Right lobe of liver (tissue), 6 donors: ENCODE measurements around the gene CCL25. TPM values are rescaled to one million over a fixed set of nuclear protein-coding genes. Genes with fewer than 3 reads are reported as not detected.

ENCODE experiments used
- ATAC-seq, 4 donors: fragments of 200-7000 bp; cut with Tn5 transposase; one replicate each; pipeline ENCODE4 v1.9.1; 2020; ENCODE audit warnings: mild to moderate bottlenecking in 4 of 4, moderate library complexity in 4 of 4
- DNase-seq, 3 donors: peaks; one replicate each; pipeline ENCODE4 v3.0.0-alpha.2; 2020
- H3K27ac ChIP-seq, 3 donors: fragments of 200-600 bp; one replicate each; pipeline ENCODE4 v1.8.0; 2022
- H3K27me3 ChIP-seq, 2 donors: fragments of 200-600 bp; one replicate each; pipeline ENCODE4 v1.8.0; 2022
- H3K36me3 ChIP-seq, 4 donors: fragments of 200-600 bp; sonication (generic) in 1 of 4; one replicate each; pipeline versions ENCODE4 v1.5.1 to v1.8.0; 2017 to 2022; ENCODE audit warnings: control low read depth in 1 of 4
- H3K4me1 ChIP-seq, 4 donors: fragments of 200-600 bp; sonication (generic) in 1 of 4; one replicate each; pipeline versions ENCODE4 v1.5.1 to v1.8.0; 2017 to 2022; ENCODE audit warnings: control low read depth in 1 of 4
- H3K4me3 ChIP-seq, 3 donors: fragments of 200-600 bp; one replicate each; pipeline ENCODE4 v1.8.0; 2022
- H3K9me3 ChIP-seq, 4 donors: fragments of 200-600 bp; sonication (generic) in 1 of 4; one replicate each; pipeline versions ENCODE4 v1.5.1 to v1.8.0; 2017 to 2022; ENCODE audit warnings: control low read depth in 1 of 4
- CTCF ChIP-seq, 4 donors: fragments of 200-600 bp in 3 of 4; fragments of 450-650 bp in 1 of 4; IDR thresholded peaks; one replicate each; pipeline versions ENCODE4 v1.5.1 to v1.8.0; 2016 to 2022; ENCODE audit warnings: antibody characterized with exemption in 4 of 4, mild to moderate bottlenecking in 2 of 4
- POLR2A ChIP-seq: fragments of 450-650 bp; IDR thresholded peaks from one replicate; pipeline ENCODE4 v1.6.1; 2017; ENCODE audit warnings: antibody characterized with exemption, mild to moderate bottlenecking
- WGBS: methylation state at CpG from one replicate; pipeline ENCODE4 v1.1.6; 2018; ENCODE audit warnings: low coverage, low lambda C conversion rate; ENCODE audit not compliant: insufficient coverage; ENCODE audit errors: missing lambda C conversion rate; 5-methylcytosine and 5-hydroxymethylcytosine counted together
- intact Hi-C, 2 donors: fragments of 100-400 bp; cut with DNase I; formaldehyde crosslinking; loops; one replicate each; pipeline versions ENCODE4 v1.11.2 to v1.14.1; 2022
- total RNA-seq, 6 experiments: library from RNA; depleted of rRNA in 2 of 6; stranded (reverse); fragments of >200 nt in 2 of 6; fragmentation: NEBNext Ultra II Directional in 3 of 6; extraction: Animal tissue kit (Norgen Biotek cat#: 25700) in 3 of 6; gene quantifications; one replicate each; pipeline versions ENCODE4 v1.1.0 to v1.2.4, GENCODE V29; 2016 to 2023
- donor health status: DM: no; HTN: yes; CAD: no.
- donor health status: DM: no; HTN: no; CAD: no.
- donor health status: DM: no; HTN: no; CAD: no.
- donor health status: DM: no; HTN: yes; CAD: no.
- donor health status: DM: no; HTN: yes; CAD: no.

The CCL25 gene
- total RNA-seq, 6 experiments from 2014 or later: 0.51 TPM; not detected in 5

- Histone ChIP-seq H3K4me1 (no peaks in the 10 kb centered on the region), H3K27ac (no peak overlapping the region), H3K4me3 (no peak overlapping the region), H3K36me3 (no peaks in the 10 kb centered on the region), H3K9me3 (no peaks in the 10 kb centered on the region), H3K27me3 (no peaks in the 10 kb centered on the region)
- DNase-seq: no peak
- TF ChIP-seq POLR2A: no peak
- TF ChIP-seq CTCF (IDR thresholded peaks at IDR 0.05): no peak
- WGBS: 76% methylated on average over 5 of the region's 10 CpGs
- ATAC-seq: no peak
- intact Hi-C loops: no loop called here
Measured at GRCh38 chr19:8044018-8044417, 8.5 kb upstream of the CCL25 start.

DNA sequence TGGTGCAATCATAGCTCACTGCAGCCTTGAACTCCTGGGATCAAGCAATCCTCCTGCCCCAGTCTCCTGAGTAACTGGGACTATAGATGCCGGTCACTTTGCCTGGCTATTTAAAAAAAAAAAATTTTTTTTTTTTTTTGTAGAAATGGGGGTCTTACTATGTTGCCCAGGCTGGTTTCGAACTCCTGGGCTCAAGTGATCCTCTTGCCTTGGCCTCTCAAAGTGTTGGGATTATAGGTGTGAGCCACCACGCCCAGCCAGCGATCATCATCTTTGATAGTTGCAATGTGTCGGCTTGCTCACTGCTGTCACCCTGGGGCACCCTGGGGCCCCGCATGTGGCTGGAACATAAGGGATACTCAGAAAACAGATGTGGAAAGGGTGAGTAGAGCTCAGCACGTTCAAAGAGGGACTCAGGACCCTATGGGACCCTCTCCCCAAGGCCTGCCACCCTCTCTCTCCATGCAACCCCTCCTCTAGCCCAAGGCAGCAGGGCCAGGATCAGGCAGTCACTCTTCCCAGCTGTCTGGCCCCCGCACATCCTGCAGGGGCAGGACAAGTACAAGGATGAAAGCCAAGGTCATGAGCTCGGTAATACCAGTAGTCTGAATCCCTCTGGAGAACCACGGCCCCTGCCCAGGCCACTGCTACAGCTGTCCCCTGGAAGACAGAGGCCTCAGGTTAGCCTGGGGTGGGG lies 6.5 kb upstream of the CCL25 start:
- DNase-seq (no peak), ATAC-seq (no peak)
- H3K36me3 ChIP-seq: no peaks in the 10 kb centered on the region
- H3K27ac ChIP-seq: no peak overlapping the region
- no peaks in the 10 kb centered on the region for H3K9me3 ChIP-seq
- no peak overlapping the region for H3K4me3 ChIP-seq
- intact Hi-C loops: no loop called here
- H3K4me1 ChIP-seq: peaks cover 0 to 6% (median 0%) of the 10 kb centered on the region in 4 donors
- no peak for TF ChIP-seq POLR2A
- TF ChIP-seq CTCF (IDR thresholded peaks at IDR 0.05): no peak
- 75% methylated on average over 7 of the region's 10 CpGs for WGBS
- H3K27me3 ChIP-seq: no peaks in the 10 kb centered on the region

DNA sequence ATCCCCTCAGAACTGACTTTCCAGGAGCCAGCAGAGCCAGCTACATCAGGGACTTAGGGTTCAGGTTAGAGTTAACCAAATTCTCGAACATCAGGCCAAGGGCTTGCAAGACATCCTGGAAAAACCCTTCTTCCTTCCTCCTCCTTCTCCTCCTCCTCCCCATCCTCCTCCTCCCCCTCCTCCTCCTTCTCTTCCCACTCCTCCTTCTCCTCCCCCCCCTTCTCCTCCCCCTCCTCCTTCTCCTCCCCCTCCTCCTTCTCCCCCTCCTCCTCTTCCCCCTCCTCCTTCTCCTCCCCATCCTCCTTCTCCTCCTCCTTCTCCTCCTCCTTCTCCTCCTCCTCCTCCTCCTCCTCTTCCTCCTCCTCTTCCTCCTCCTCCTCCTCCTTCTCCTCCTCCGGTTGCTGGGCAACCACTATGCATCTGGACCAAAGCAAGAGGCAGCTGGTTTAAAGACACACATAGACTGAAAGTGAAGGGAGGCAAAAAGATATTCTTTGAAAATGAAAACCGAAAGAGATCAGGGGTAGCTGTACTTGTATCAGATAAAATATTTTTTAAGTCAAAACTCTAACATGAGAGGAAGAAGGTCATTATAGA lies 5.9 kb upstream of the CCL25 start:
- Histone ChIP-seq H3K27ac (no peak overlapping the region), H3K4me3 (no peak overlapping the region)
- intact Hi-C loops: no loop called here

DNA sequence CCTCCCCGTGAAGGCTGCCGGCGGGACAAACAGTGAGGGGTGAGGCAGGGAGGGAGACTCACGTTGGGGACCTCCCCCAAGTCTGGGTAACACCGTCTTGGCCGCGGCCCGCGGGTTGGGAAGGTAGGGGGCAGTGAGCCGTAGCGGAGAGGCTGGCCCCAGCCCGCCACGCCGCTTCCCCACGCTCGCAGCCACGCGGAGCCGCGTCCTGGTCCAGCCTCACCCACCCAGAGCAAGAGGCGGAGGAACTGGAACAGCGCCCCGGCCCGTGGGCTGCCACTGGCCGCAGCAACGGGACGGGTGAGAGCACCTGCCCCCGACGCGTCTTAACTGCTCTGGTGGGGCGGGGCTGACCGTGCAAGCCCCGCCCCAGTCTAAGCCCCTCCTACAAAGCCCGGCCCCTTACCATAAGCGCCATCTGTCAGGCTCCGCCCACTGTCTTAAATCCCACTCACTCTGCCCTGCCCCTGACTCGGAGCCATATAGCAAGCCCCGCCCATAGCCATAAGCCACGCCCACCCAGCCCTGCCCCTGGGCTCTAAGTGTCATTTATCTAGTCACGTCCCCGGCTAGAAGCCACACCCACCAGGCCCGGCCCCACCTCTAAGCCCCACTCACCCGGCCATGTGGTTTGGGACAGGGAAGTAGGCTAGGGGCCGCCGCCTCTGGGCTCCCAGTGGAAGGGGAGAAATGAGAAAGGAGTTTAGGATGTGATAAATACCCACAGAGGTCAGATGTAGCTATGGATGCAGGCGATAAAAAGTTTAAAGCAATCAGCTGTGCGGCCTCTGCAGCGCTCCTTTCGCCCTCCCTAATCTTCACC lies 2.1 kb upstream of the CCL25 start:
- ATAC-seq (peak; percentile 86 to 95 (median 88)), DNase-seq (peak; percentile 77 to 88 (median 83))
- no peak for TF ChIP-seq POLR2A
- no peak for TF ChIP-seq CTCF (IDR thresholded peaks at IDR 0.05)
- peak overlapping the region in 2 of 3 donors; percentile 1 to 33 for H3K4me3 ChIP-seq
- intact Hi-C loops: no loop called here
- H3K27me3 ChIP-seq: no peaks in the 10 kb centered on the region
- H3K4me1 ChIP-seq: peaks cover 0 to 16% (median 5%) of the 10 kb centered on the region in 4 donors
- H3K9me3 ChIP-seq: no peaks in the 10 kb centered on the region
- 13% methylated on average over 12 of the region's 49 CpGs for WGBS
- H3K27ac ChIP-seq: no peak overlapping the region
- no peaks in the 10 kb centered on the region for H3K36me3 ChIP-seq

More for the DNA sequence above, 5.9 kb upstream of the CCL25 start:
- H3K9me3 ChIP-seq: no peaks in the 10 kb centered on the region
- no peaks in the 10 kb centered on the region for H3K27me3 ChIP-seq
- WGBS: 64% methylated on average over 2 of the region's 3 CpGs
- ATAC-seq: no peak
- H3K36me3 ChIP-seq: no peaks in the 10 kb centered on the region
- H3K4me1 ChIP-seq: peaks cover 0 to 6% (median 0%) of the 10 kb centered on the region in 4 donors
- no peak for DNase-seq
- TF ChIP-seq POLR2A (no peak), CTCF (IDR thresholded peaks at IDR 0.05) (no peak)
